Coronary artery (tissue), 2 donors: ENCODE results near the gene SPATA16.

ENCODE experiments used
- DNase-seq: peaks from one replicate; pipeline ENCODE4 v3.0.0-alpha.2; 2017; ENCODE audit warnings: low spot score
- H3K27ac ChIP-seq, 2 donors: fragments of 200-600 bp; sonication (generic); one replicate each; pipeline ENCODE4 v1.5.1; 2016 to 2019
- H3K4me3 ChIP-seq: fragments of 200-600 bp; sonication (generic); 2 replicates; pipeline ENCODE4 v1.5.1; 2016; ENCODE audit warnings: mild to moderate bottlenecking, moderate library complexity
- TF ChIP-seq, protein P1 (sequence below): fragments of 200-600 bp; sonication (generic); IDR thresholded peaks from one replicate; pipeline ENCODE4 v1.5.1; 2019; ENCODE audit warnings: antibody characterized with exemption

Gene SPATA16

DNA sequence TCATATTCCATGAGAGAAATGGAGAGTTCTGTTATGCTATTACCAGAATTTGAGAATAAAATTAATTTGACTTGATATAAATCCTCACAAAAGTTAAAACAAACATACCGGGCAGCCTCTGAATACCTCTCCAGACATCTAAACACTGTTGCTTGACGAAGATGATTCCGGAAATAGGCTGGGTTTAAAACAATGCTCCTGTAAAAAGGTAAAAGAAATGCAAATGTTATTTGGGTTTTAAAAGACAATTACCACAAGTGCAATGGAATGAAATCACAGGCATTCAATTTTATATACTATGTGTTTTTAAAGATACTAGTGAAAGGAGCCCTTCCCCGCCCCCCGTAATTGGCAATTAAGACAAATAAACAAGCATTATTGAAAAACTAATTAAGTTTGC lies 121.7 kb downstream of the SPATA16 start:
- no peak for DNase-seq
- Histone ChIP-seq H3K27ac (no peak overlapping the region), H3K4me3 (no peak overlapping the region)
- TF ChIP-seq, protein P1, sequence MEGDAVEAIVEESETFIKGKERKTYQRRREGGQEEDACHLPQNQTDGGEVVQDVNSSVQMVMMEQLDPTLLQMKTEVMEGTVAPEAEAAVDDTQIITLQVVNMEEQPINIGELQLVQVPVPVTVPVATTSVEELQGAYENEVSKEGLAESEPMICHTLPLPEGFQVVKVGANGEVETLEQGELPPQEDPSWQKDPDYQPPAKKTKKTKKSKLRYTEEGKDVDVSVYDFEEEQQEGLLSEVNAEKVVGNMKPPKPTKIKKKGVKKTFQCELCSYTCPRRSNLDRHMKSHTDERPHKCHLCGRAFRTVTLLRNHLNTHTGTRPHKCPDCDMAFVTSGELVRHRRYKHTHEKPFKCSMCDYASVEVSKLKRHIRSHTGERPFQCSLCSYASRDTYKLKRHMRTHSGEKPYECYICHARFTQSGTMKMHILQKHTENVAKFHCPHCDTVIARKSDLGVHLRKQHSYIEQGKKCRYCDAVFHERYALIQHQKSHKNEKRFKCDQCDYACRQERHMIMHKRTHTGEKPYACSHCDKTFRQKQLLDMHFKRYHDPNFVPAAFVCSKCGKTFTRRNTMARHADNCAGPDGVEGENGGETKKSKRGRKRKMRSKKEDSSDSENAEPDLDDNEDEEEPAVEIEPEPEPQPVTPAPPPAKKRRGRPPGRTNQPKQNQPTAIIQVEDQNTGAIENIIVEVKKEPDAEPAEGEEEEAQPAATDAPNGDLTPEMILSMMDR, result no peak

DNA sequence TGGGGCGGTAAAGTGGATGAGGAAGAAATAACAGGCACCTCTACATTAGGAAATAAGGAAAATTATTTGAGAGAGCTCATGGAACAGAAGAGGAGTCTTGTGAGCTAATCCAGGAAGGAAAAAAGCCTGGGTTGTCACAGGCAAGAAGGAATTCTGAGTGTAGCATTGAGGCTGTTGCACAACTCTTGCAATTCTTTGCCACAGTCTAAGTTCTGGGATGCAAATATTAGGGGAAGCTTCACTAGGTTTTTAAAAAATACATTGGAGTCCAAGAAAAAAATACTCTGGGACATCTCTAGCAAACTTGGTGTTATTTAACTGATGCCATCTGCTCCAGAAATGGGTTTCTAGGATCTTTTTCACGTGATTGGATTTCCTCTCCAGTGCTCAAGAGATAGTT lies 122.3 kb downstream of the SPATA16 start:
- no peak overlapping the region for H3K27ac ChIP-seq
- DNase-seq, result no peak
- no peak overlapping the region for H3K4me3 ChIP-seq
- TF ChIP-seq, protein P1, result no peak

DNA sequence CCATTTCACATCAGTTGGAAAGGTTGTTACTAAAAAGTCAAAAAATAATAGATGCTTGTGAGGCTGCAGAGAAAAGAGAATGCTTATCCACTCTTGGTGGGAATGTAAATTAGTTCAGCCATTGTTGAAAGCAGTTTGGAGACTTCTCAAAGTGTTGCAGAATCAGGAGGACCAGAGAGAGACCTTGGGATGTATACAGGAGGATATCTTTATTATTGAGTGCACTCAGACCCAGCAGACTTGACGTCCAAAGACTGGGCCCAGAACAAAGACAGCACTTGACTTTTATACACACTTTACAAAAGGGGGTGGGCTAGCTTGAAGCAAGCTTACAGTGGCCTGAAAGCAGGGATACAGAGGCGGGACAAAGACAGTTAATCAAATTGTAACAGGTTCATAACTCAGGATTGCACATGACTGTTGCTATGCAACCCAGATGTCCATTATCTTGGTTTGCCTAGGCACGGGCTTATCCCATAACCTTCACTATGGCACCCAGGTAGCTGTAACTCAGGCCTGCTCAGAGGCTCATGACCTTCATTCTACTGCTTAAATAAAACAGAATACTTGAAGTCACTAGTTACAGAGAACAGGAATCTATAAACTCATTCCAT lies 127.7 kb downstream of the SPATA16 start:
- H3K27ac ChIP-seq, result no peak overlapping the region
- no peak overlapping the region for H3K4me3 ChIP-seq
- no peak for DNase-seq
- TF ChIP-seq, protein P1, result no peak

DNA sequence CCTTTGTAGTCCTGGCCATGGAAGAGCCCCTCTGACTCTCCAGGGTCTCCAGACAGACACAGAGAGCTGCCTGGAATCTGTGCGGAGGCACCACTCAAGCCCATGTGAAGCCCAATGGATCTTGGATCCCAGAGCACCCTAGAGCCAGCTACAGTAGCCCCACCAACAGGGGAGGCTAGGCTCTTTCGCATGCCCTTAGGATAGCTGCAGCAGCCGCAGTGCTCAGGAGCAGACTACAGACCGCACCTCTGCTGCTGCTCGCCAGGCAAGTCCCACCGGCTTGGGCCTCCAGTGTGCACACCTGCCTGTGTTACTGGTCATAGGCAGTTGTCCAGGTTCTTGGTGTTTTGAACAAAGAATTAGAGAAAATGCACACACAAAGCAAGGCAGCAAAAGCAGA lies 131.6 kb downstream of the SPATA16 start:
- no peak for DNase-seq
- TF ChIP-seq, protein P1, result no peak
- no peak overlapping the region for H3K4me3 ChIP-seq
- no peak overlapping the region for H3K27ac ChIP-seq

DNA sequence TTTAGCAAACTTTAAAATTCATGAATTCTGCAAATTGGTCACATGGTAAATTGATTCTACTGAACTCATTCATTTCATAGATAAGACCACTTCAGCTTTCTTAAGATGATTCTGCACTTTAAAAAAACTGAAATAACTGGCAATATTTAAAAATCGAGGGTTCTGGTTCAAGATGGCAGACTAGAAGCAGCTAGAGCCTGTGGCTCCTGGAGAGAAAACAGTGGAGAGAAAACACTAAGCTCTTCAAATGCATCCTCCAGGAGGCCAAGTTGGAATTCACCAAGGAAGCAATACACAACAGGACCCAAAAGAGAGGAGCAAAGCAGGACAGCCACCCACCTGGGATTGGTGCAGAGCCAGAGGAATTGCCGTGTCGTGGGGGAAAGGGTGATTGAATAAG lies 132.1 kb downstream of the SPATA16 start:
- DNase-seq, result no peak
- TF ChIP-seq, protein P1, result no peak
- no peak overlapping the region for H3K27ac ChIP-seq

DNA sequence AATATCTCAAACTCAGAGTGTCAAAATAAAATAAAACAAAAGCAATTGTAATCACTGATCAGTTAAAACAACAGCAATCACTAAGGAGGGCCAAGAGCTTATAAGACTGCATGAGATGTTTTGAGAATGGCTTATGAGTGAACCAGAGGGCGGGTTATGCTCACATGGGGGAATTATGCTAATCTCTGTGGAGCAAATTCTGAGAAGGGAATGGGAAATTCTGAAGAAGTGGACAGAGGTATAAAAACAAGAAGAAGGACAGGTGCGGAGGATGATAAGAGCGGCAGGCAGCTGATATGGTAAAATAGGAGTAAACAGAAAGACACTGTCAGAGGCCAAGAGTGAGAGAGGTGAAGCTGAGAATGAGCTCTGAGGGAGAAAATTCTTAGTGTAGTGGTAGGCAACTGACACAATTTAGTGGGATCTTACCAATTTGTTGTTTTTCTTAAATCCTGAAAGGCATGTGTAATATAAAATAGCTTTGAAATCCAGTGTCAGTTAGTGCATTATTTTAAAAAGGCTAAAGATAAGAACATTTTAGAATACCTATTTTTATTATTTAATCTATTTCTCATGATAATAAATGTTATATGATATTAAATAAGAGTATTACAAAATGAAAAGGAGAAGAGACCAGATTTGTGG lies 133.8 kb downstream of the SPATA16 start:
- H3K4me3 ChIP-seq, result no peak overlapping the region

More for the DNA sequence above, 132.1 kb downstream of the SPATA16 start:
- H3K4me3 ChIP-seq, result no peak overlapping the region

More for the DNA sequence above, 133.8 kb downstream of the SPATA16 start:
- TF ChIP-seq, protein P1, result no peak
- H3K27ac ChIP-seq, result no peak overlapping the region
- DNase-seq, result no peak
